ENCODE measurements around the gene TUBGCP2. TPM values are rescaled to one million over a fixed set of nuclear protein-coding genes. Genes with fewer than 3 reads are reported as not detected.

The TUBGCP2 gene
- total and polyA plus RNA-seq, 2 of the 13 experiments (the other 11 are each of a cell fraction or from before 2014, with no cell fraction given), result 21.3 to 34.5 TPM

DNA sequence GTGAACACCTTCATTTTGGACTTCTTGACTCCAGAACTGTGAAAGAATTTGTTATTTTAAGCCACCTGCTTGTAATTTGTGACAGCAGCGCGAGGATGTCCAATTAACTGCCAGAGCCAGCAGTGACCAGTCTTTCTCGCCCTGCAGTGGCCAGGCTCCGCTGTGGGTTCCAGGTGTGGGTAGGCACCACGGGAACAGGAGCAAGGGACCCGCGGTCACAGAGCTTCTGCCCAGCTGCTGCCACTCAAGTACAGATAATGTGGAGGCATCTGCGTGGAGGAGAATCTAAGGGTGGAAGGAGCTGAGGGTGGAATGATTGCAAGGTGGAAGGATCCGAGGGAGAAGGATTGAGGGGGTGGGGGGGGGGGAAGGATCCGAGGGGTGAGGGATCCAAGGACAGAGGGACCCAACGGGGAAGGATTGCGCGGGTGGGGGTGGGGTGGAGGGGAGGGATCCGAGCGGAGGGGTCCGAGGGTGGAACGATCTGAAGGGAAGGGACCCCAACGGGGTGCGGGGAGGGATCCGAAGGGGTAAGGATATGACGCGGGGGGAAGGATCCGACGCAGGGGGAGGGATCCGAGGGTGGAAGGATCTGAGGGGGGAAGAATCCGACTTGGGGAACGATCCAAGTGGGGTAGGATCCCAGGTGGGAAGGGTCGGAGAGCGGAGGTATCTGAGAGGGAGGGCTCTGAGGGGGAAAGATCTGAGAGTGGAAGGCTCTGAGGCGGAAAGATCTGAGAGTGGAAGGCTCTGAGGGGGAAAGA, 24.4 kb upstream of the TUBGCP2 start:
- no TSS peak for BruUV-seq (replicated peaks)
- WGBS (ENCODE audit: low lambda C conversion rate), result 56% methylated on average over 30 of the region's 30 CpGs
- in situ Hi-C loops (cut with HindIII; ENCODE audit: extremely low pct_ligation_motif_present, low pct_unique_long_range_greater_than_20kb), result no loop called here
- ATAC-seq, result no peak
- Histone ChIP-seq H3K9me3 (ENCODE audit: low read length) (no peaks in the 10 kb centered on the region), H3K27ac (ENCODE audit: extremely low read length, insufficient read depth, low read length) (no peak overlapping the region), H3K79me2 (ENCODE audit: insufficient read depth, low read length) (no peaks in the 10 kb centered on the region), H2AFZ (ENCODE audit: low read length) (no peak overlapping the region), H4K20me1 (ENCODE audit: insufficient read depth, low read length) (no peaks in the 10 kb centered on the region), H3K27me3 (ENCODE audit: control insufficient read depth in 1 of 2, insufficient read depth in 2 of 2, low read length in 2 of 2) (peaks cover 10 to 76% of the 10 kb centered on the region in 2 experiments), H3K9ac (ENCODE audit: insufficient read depth, low read depth, low read length) (no peak overlapping the region), H3K4me1 (ENCODE audit: insufficient read depth, low read length) (peaks cover 27% of the 10 kb centered on the region), H3K4me3 (replicated peaks in 1 of 3; ENCODE audit: insufficient read depth in 1 of 3, low read depth in 2 of 3, low read length in 3 of 3) (no peak overlapping the region), H3K4me2 (ENCODE audit: low read depth, low read length) (no peak overlapping the region), H3K36me3 (replicated peaks in 1 of 2; ENCODE audit: control insufficient read depth in 1 of 2, insufficient read depth in 2 of 2, low read length in 2 of 2) (no peaks in the 10 kb centered on the region)
- DNase-seq (ENCODE audit: low spot score), result no peak
- CTCF ChIA-PET (ENCODE audit: low intra/inter-chr PET ratio, low total read pairs), result no interaction called here
- TF ChIP-seq NR1H2 (CRISPR knock-in tag; IDR thresholded peaks at IDR 0.05; ENCODE audit: borderline replicate concordance, low read depth) (no peak), THYN1 (CRISPR knock-in tag; IDR thresholded peaks at IDR 0.05; ENCODE audit: borderline replicate concordance, low read depth) (no peak), ADNP (CRISPR knock-in tag; IDR thresholded peaks at IDR 0.05) (no peak), ZNF256 (CRISPR knock-in tag; conservative IDR thresholded peaks at IDR 0.05) (no peak), ZNF292 (CRISPR knock-in tag; IDR thresholded peaks at IDR 0.05; ENCODE audit: borderline replicate concordance, low read depth) (no peak), JUNB (CRISPR knock-in tag; IDR thresholded peaks at IDR 0.05; ENCODE audit: borderline replicate concordance) (no peak), ZNF572 (CRISPR knock-in tag; IDR thresholded peaks at IDR 0.05) (no peak), ZKSCAN8 (CRISPR knock-in tag; IDR thresholded peaks at IDR 0.05; ENCODE audit: borderline replicate concordance) (no peak), POLR2AphosphoS2 (IDR thresholded peaks at IDR 0.05; ENCODE audit: low read depth, low read length) (no peak)
- TF ChIP-seq, protein P1, sequence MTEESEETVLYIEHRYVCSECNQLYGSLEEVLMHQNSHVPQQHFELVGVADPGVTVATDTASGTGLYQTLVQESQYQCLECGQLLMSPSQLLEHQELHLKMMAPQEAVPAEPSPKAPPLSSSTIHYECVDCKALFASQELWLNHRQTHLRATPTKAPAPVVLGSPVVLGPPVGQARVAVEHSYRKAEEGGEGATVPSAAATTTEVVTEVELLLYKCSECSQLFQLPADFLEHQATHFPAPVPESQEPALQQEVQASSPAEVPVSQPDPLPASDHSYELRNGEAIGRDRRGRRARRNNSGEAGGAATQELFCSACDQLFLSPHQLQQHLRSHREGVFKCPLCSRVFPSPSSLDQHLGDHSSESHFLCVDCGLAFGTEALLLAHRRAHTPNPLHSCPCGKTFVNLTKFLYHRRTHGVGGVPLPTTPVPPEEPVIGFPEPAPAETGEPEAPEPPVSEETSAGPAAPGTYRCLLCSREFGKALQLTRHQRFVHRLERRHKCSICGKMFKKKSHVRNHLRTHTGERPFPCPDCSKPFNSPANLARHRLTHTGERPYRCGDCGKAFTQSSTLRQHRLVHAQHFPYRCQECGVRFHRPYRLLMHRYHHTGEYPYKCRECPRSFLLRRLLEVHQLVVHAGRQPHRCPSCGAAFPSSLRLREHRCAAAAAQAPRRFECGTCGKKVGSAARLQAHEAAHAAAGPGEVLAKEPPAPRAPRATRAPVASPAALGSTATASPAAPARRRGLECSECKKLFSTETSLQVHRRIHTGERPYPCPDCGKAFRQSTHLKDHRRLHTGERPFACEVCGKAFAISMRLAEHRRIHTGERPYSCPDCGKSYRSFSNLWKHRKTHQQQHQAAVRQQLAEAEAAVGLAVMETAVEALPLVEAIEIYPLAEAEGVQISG (CRISPR knock-in tag; IDR thresholded peaks at IDR 0.05), result no peak
- FAIRE-seq, result no peak
- POLR2A ChIA-PET, result no interaction called here
- intact Hi-C loops (cut with micrococcal nuclease; ENCODE audit: unreplicated experiment), result no loop called here
